Ishikawa (cell line): Measurements from ENCODE around the gene CHRNB4.

Experiments
- CEBPB ChIP-seq: IDR thresholded peaks from 2 replicates; pipeline ENCODE4 v1.6.1; 2012
- CREB1 ChIP-seq: IDR thresholded peaks from 2 replicates; pipeline ENCODE4 v1.6.1; 2012; ENCODE audit warnings: low read depth
- EGR1 ChIP-seq: IDR thresholded peaks from 2 replicates; pipeline ENCODE4 v1.6.1; 2012
- EP300 ChIP-seq: IDR thresholded peaks from 2 replicates; pipeline ENCODE4 v1.6.1; 2012; ENCODE audit warnings: borderline replicate concordance
- FOXM1 ChIP-seq: IDR thresholded peaks from 2 replicates; pipeline ENCODE4 v1.6.1; 2012; ENCODE audit warnings: low read depth, borderline replicate concordance
- NFIC ChIP-seq: IDR thresholded peaks from 2 replicates; pipeline ENCODE4 v1.6.1; 2012
- RAD21 ChIP-seq: IDR thresholded peaks from 2 replicates; pipeline ENCODE4 v1.6.1; 2012; ENCODE audit warnings: low read depth
- TAF1 ChIP-seq: IDR thresholded peaks from 2 replicates; pipeline ENCODE4 v1.6.1; 2012; ENCODE audit warnings: low read depth, mild to moderate bottlenecking
- TCF12 ChIP-seq: IDR thresholded peaks from 2 replicates; pipeline ENCODE4 v1.6.1; 2012; ENCODE audit warnings: low read depth
- TEAD4 ChIP-seq: IDR thresholded peaks from 2 replicates; pipeline ENCODE4 v1.6.1; 2012
- YY1 ChIP-seq: IDR thresholded peaks from 2 replicates; pipeline ENCODE4 v1.6.1; 2012; ENCODE audit warnings: low read depth
- ZBTB7A ChIP-seq: IDR thresholded peaks from 2 replicates; pipeline ENCODE4 v1.6.1; 2012; ENCODE audit warnings: low read depth
- TF ChIP-seq, protein P1 (sequence below): IDR thresholded peaks from 2 replicates; pipeline ENCODE4 v1.6.1; 2012
- TF ChIP-seq, protein P2 (sequence below): IDR thresholded peaks from 2 replicates; pipeline ENCODE4 v1.6.1; 2012
- TF ChIP-seq, protein P3 (sequence below): IDR thresholded peaks from 2 replicates; pipeline ENCODE4 v1.6.1; 2012; ENCODE audit warnings: low read depth, mild to moderate bottlenecking

Gene CHRNB4

DNA sequence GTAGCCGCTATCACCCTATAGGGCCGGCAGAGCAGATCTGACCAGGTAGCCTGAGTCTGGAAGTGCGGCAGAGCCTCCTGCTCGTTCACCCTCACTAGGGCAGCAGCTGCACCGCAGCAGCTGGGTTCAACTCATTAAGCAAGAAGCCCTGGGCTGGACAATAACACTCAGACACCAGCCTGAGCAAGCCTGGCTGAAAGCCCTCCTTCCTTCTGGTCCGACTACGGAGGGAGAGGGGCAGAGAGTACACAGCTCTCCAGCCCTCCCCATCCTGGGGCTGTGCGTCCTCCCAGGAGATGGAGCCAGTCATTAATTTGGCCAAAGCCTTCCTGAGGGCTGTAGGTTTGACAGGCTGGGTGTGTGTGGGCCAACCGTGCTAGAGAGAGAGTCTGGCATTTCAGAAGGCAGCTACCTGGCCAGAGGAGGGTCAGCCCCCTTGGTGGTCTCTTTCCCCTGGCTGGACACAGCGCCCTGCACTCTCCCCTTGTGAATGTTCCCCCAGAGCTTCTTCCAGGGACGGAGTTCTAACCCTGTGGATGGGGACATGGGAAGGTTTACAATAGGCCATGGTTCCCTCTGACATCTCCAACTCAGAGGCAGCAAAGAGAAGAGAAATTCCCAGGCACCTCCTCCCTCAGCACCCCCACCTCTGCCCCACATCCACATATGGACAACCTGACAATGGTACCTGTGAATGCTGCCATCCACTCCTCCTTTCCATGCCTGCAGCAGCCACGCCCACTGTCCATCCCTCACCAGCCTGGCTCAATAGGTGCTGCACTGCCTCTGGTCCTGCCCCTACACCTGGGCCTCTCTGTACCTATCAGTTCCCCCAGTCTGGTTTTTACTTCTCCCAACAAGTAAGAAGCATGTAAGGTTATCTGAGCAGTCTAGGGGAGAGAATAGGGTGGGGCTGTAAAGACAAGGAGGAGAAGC is 6.5 kb downstream of the CHRNB4 start:
- no peak for TF ChIP-seq ZBTB7A
- TF ChIP-seq TCF12 = no peak
- TF ChIP-seq, protein P1, sequence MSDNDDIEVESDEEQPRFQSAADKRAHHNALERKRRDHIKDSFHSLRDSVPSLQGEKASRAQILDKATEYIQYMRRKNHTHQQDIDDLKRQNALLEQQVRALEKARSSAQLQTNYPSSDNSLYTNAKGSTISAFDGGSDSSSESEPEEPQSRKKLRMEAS = no peak
- TF ChIP-seq, protein P2, sequence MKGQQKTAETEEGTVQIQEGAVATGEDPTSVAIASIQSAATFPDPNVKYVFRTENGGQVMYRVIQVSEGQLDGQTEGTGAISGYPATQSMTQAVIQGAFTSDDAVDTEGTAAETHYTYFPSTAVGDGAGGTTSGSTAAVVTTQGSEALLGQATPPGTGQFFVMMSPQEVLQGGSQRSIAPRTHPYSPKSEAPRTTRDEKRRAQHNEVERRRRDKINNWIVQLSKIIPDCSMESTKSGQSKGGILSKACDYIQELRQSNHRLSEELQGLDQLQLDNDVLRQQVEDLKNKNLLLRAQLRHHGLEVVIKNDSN = no peak
- no peak for TF ChIP-seq FOXM1
- TF ChIP-seq, protein P3, sequence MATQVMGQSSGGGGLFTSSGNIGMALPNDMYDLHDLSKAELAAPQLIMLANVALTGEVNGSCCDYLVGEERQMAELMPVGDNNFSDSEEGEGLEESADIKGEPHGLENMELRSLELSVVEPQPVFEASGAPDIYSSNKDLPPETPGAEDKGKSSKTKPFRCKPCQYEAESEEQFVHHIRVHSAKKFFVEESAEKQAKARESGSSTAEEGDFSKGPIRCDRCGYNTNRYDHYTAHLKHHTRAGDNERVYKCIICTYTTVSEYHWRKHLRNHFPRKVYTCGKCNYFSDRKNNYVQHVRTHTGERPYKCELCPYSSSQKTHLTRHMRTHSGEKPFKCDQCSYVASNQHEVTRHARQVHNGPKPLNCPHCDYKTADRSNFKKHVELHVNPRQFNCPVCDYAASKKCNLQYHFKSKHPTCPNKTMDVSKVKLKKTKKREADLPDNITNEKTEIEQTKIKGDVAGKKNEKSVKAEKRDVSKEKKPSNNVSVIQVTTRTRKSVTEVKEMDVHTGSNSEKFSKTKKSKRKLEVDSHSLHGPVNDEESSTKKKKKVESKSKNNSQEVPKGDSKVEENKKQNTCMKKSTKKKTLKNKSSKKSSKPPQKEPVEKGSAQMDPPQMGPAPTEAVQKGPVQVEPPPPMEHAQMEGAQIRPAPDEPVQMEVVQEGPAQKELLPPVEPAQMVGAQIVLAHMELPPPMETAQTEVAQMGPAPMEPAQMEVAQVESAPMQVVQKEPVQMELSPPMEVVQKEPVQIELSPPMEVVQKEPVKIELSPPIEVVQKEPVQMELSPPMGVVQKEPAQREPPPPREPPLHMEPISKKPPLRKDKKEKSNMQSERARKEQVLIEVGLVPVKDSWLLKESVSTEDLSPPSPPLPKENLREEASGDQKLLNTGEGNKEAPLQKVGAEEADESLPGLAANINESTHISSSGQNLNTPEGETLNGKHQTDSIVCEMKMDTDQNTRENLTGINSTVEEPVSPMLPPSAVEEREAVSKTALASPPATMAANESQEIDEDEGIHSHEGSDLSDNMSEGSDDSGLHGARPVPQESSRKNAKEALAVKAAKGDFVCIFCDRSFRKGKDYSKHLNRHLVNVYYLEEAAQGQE = no peak
- no peak for TF ChIP-seq EP300

DNA sequence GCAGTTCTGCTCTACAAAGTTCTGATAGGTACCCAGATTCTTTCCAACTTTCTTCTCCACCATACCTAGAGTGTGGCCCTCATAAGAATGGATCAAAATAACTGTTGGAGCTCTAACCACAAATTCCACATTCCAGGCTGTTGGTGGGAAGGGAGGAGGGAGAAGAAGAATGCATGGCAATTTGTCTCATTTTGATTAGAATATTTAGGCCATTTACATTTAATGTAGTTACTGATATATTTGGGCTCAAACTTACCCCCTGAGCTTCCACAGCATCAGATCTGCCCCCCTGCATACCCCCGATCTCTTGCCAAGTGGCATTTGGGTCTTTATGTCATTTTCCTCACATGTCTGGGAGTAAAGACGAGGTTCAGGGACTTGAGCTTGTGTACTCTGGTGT is 7.7 kb downstream of the CHRNB4 start:
- TF ChIP-seq TCF12 (no peak), EP300 (no peak), YY1 (no peak)

DNA sequence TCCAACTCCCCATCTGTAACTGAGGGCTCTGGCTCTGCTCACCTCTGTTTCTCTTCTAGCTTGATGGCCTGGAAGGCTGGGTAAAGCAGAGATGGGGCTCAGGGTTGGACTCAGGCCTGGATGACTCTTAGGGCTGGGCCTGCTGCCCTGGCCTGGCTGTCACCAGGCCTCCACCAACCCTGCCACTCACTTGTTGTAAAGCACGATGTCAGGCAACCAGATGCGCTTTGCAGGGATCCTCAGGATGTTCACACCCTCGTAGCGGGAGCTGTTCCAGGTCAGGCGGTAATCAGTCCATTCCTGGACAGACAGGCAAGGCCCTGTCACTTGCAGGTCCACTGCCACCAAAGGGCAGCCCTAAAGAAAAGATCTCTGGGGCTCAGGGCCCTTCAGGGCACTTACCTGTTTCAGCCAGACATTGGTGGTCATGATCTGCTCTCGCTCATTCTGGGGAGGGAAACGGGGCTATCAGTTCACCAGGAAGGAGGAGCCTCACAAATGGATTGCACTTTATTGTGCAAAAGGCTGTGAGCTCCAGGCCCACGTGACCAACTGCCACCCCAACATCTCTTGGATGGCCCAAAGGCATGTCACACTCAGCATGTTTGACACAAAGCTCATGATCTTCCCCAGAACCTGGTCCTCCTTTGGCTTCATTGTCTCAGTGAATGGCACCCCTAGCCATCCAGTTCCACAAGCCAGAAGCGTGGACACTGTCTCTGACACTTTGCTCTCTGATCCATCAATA is 9.9 kb downstream of the CHRNB4 start:
- no peak for TF ChIP-seq TAF1
- no peak for TF ChIP-seq ZBTB7A
- no peak for TF ChIP-seq CEBPB
- no peak for TF ChIP-seq TCF12
- TF ChIP-seq CREB1 = no peak

DNA sequence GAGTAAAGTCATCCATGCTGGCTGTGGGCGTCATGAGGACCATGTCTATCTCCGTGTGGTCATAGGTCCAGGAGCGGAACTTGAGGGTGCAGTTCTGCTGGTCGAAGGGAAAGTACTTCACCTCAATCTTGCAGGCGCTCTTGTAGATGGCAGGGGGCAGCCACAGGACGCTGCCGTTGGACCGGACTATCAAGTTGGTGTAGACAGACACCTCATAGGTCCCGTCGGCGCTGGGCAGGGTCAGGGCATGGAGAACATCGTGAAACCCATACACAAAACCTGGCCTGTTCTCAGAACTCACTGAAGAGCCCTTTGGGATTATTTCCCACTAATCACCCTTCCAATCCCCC is 11.3 kb downstream of the CHRNB4 start:
- TF ChIP-seq, protein P1 = no peak
- TF ChIP-seq TCF12 (no peak), CREB1 (no peak), CEBPB (no peak), RAD21 (no peak), EGR1 (no peak), ZBTB7A (no peak), EP300 (no peak), FOXM1 (no peak), YY1 (no peak), TEAD4 (no peak), NFIC (no peak), TAF1 (no peak)
- TF ChIP-seq, protein P3 = no peak
- TF ChIP-seq, protein P2 = no peak

DNA sequence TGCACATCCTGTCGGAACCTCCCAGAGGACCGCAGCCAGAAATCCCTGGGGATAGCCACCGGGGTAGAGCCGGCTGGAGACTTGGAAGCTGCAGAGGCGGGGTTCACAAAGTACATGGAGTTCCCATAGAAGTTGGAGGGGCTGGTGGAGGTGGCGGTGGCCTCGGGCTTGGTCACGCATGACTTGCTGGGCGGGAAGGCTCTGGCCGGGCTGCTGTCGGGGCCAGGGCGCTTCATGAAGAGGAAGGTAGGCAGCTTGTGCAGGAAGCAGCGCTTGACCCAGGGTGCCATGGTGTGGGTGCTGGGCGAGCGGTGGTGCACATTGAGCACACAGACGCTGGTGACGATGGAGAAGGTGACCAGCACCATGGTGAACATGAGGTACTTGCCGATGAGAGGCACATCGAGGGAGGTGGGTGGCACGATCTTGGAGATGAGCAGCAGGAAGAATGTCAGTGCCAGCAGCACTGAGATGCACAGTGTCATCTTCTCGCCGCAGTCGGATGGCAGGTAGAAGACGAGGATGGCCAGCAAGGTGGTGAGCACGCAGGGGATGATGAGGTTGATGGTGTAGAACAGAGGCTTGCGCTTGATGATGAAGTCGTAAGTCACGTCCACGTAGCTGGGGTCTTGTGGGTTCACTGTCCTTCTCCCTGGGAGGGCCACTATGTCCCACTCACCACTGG is 11.8 kb downstream of the CHRNB4 start:
- TF ChIP-seq FOXM1 = no peak
- TF ChIP-seq TCF12 = no peak
- TF ChIP-seq EP300 = no peak
- TF ChIP-seq CEBPB = no peak
- TF ChIP-seq, protein P2 = no peak
- TF ChIP-seq EGR1 = no peak
- TF ChIP-seq ZBTB7A = no peak
- TF ChIP-seq TEAD4 = no peak
- TF ChIP-seq, protein P1 = no peak
- no peak for TF ChIP-seq YY1
- TF ChIP-seq TAF1 = no peak
- TF ChIP-seq CREB1 = no peak
